ENCODE measurements around the gene GPC5. TPM values are rescaled to one million over a fixed set of nuclear protein-coding genes. Genes with fewer than 3 reads are reported as not detected.

The GPC5 gene
- total and polyA plus RNA-seq, 9 of the 15 experiments (the other 6 are each of a cell fraction or from before 2014, with no cell fraction given): 0.18 to 0.27 TPM; not detected in 7

- no TSS peak for BruUV-seq (replicated peaks)
- no peaks in the 10 kb centered on the region for H3K36me3 ChIP-seq (ENCODE audit: control insufficient read depth, insufficient read depth, low read length)
- 0% methylated on average over 3 of the region's 3 CpGs for WGBS (ENCODE audit: insufficient coverage, low coverage, missing lambda C conversion rate)
- in situ Hi-C loops (cut with MboI): no loop called here
- peaks cover 0 to 9% of the 10 kb centered on the region in 2 experiments; a peak in 3 of 5 replicates for H3K4me1 ChIP-seq (replicated peaks in 1 of 2; ENCODE audit: control insufficient read depth in 2 of 2, insufficient read depth in 2 of 2, low read length in 2 of 2)
- ChIA-PET CTCF (ENCODE audit: low intra/inter-chr PET ratio) (no interaction called here), POLR2A (interaction anchor here (0.9 to 4.3 kb wide), 6 partner anchors 11 to 28 kb away, joined by 3 to 99 read pairs (median 6); partner anchors contain the start of gene MIR17HG)
- no peak overlapping the region for H3K4me3 ChIP-seq
- FAIRE-seq: no peak
- no peak overlapping the region for H3K27ac ChIP-seq (ENCODE audit: extremely low read depth, low read depth, low read length)
- intact Hi-C loops (cut with micrococcal nuclease): loop anchor here (5.0 kb wide), 1 partner anchor 33 kb away; no protein-coding TSS in a partner anchor
- no peak overlapping the region for H2AFZ ChIP-seq (ENCODE audit: low read depth, low read length)
- H3K9ac ChIP-seq (ENCODE audit: insufficient read depth in 1 of 2, low read depth in 2 of 2, low read length in 2 of 2): no peak overlapping the region
- ATAC-seq: peak; percentile 12; the same call in 2 of the 3 replicates
- H3K4me2 ChIP-seq (ENCODE audit: insufficient read depth, low read length): no peak overlapping the region
- no peaks in the 10 kb centered on the region for H3K9me1 ChIP-seq (ENCODE audit: control insufficient read depth, insufficient read depth, low read length)
- H3K27me3 ChIP-seq (ENCODE audit: control insufficient read depth in 2 of 2, insufficient read depth in 2 of 2, low read length in 2 of 2): no peaks in the 10 kb centered on the region
- H4K20me1 ChIP-seq (replicated peaks; ENCODE audit: control insufficient read depth, insufficient read depth, low read length): no peaks in the 10 kb centered on the region
- H3K9me3 ChIP-seq (replicated peaks; ENCODE audit: control insufficient read depth, insufficient read depth, low read depth, low read length): no peaks in the 10 kb centered on the region
- no peaks in the 10 kb centered on the region for H3K79me2 ChIP-seq (ENCODE audit: control insufficient read depth, insufficient read depth, low read length)
- peak in 2 of 4 experiments; percentile 60 to 67 for DNase-seq (ENCODE audit: extremely low read depth in 1 of 4, low spot score in 3 of 4)
- TF ChIP-seq U2AF1 (optimal IDR thresholded peaks at IDR 0.05; ENCODE audit: low read depth, low read length) (no peak), RBM34 (IDR thresholded peaks at IDR 0.05; ENCODE audit: borderline replicate concordance, insufficient read depth, low read length) (no peak), PRDM10 (IDR thresholded peaks at IDR 0.05; ENCODE audit: partially characterized antibody) (no peak), KAT2B (IDR thresholded peaks at IDR 0.05; ENCODE audit: low read depth, low read length) (no peak), ELK1 (CRISPR knock-in tag; IDR thresholded peaks at IDR 0.05) (no peak), ZNF444 (CRISPR knock-in tag; IDR thresholded peaks at IDR 0.05) (no peak), ZNF263 (CRISPR knock-in tag; IDR thresholded peaks at IDR 0.05; ENCODE audit: borderline replicate concordance) (no peak), ZNF780A (CRISPR knock-in tag; IDR thresholded peaks at IDR 0.05) (no peak), ATF6 (CRISPR knock-in tag; IDR thresholded peaks at IDR 0.05) (no peak), ERF (CRISPR knock-in tag; IDR thresholded peaks at IDR 0.05) (no peak), RAD51 (IDR thresholded peaks at IDR 0.05; ENCODE audit: borderline replicate concordance, low read depth) (no peak), MTF1 (CRISPR knock-in tag; IDR thresholded peaks at IDR 0.05; ENCODE audit: borderline replicate concordance) (no peak), ZFP30 (CRISPR knock-in tag; IDR thresholded peaks at IDR 0.05; ENCODE audit: borderline replicate concordance) (no peak), HDGF (IDR thresholded peaks at IDR 0.05) (no peak)
These were observed 29.0 kb upstream of the GPC5 start for GRCh38 chr13:91369441-91369831.
